ENCODE results near the gene MAST4. TPM values are rescaled to one million over a fixed set of nuclear protein-coding genes. Genes with fewer than 3 reads are reported as not detected.

Gene MAST4
- total and polyA plus RNA-seq, 2 of the 4 experiments (the other 2 are of a cell fraction): 4.8 to 6.8 TPM

- no peak overlapping the region for H3K4me3 ChIP-seq (ENCODE audit: insufficient read depth, low read depth, low read length)
- WGBS, 2 experiments (ENCODE audit: extremely low coverage in 2 of 2, insufficient read length in 1 of 2): no CpG with 5 or more reads among the region's 2 CpGs
These were observed 557.1 kb downstream of the MAST4 start for GRCh38 chr5:67153292-67153691.

More at GRCh38 chr5:67153292-67153691, 557.1 kb downstream of the MAST4 start:
- no peak overlapping the region for H3K14ac ChIP-seq (replicated peaks; ENCODE audit: low read depth, low read length)
- H3K79me1 ChIP-seq (ENCODE audit: low read depth in 1 of 2, low read length in 2 of 2): no peaks in the 10 kb centered on the region; a peak in 1 of 4 replicates
- no peak overlapping the region for H4K91ac ChIP-seq (ENCODE audit: insufficient read depth, low read depth, low read length)
- H3K9ac ChIP-seq (ENCODE audit: low read depth, low read length): no peak overlapping the region
- no peak overlapping the region for H2AFZ ChIP-seq (replicated peaks; ENCODE audit: low read length, poor library complexity)
- H3K4me1 ChIP-seq (ENCODE audit: control insufficient read depth, insufficient read depth, low read length): no peaks in the 10 kb centered on the region
- no peaks in the 10 kb centered on the region for H3K9me3 ChIP-seq (ENCODE audit: control insufficient read depth, insufficient read depth, low read length)
- H3K36me3 ChIP-seq (ENCODE audit: control insufficient read depth, insufficient read depth, low read length): peaks cover 11% of the 10 kb centered on the region
- H4K20me1 ChIP-seq (ENCODE audit: insufficient read depth, low read length): no peaks in the 10 kb centered on the region
- TF ChIP-seq CEBPB (IDR thresholded peaks at IDR 0.05; ENCODE audit: low read depth, low read length) (no peak), MAZ (IDR thresholded peaks at IDR 0.05; ENCODE audit: borderline replicate concordance, low read depth, low read length) (no peak), MAFK (IDR thresholded peaks at IDR 0.05; ENCODE audit: low read depth, low read length) (no peak), RCOR1 (IDR thresholded peaks at IDR 0.05; ENCODE audit: insufficient replicate concordance, low read length) (no peak), CHD1 (IDR thresholded peaks at IDR 0.05; ENCODE audit: low read depth, low read length) (no peak), CTCF (conservative IDR thresholded peaks at IDR 0.05; ENCODE audit: low read depth, low read length) (no peak), SMC3 (IDR thresholded peaks at IDR 0.05; ENCODE audit: low read depth, low read length) (no peak), MXI1 (IDR thresholded peaks at IDR 0.05; ENCODE audit: borderline replicate concordance, low read depth, low read length) (no peak)
- H3K23ac ChIP-seq (ENCODE audit: low read depth, low read length): no peak overlapping the region
- no peak for ATAC-seq (ENCODE audit: low read depth)
- no peak overlapping the region for H2BK5ac ChIP-seq (ENCODE audit: low read depth, low read length, poor library complexity, severe bottlenecking)
- in situ Hi-C loops (cut with MboI; ENCODE audit: low sequenced_read_pairs): loop anchor here (5.0 kb wide), 1 partner anchor 341 kb away; no protein-coding TSS in a partner anchor
- no peak overlapping the region for H3K4me2 ChIP-seq (ENCODE audit: low read depth, low read length)
- H2BK15ac ChIP-seq (ENCODE audit: low read depth, low read length): no peak overlapping the region
- dilution Hi-C loops (cut with HindIII; ENCODE audit: low sequenced_read_pairs, unreplicated experiment): no loop called here
- no peaks in the 10 kb centered on the region for H3K27me3 ChIP-seq (ENCODE audit: control insufficient read depth, insufficient read depth, low read length)
- H4K5ac ChIP-seq (ENCODE audit: low read depth, low read length): no peak overlapping the region
- H2BK120ac ChIP-seq (ENCODE audit: low read depth, low read length): no peak overlapping the region
- H3K4ac ChIP-seq (ENCODE audit: low read depth, low read length): no peak overlapping the region
- no peak overlapping the region for H2BK20ac ChIP-seq (ENCODE audit: low read depth, low read length)
- BruUV-seq (replicated peaks): no TSS peak
- H3K9me1 ChIP-seq (ENCODE audit: insufficient read depth, low read length): no peaks in the 10 kb centered on the region
- no peak for DNase-seq
- no peak overlapping the region for H2AK5ac ChIP-seq (ENCODE audit: low read depth, low read length)
- H2AK9ac ChIP-seq (replicated peaks; ENCODE audit: low read depth, low read length, poor library complexity): no peak overlapping the region
- POLR2A ChIA-PET (ENCODE audit: unreplicated experiment): no interaction called here
- no peak overlapping the region for H3K18ac ChIP-seq (ENCODE audit: low read depth, low read length)
- no peak overlapping the region for H3K56ac ChIP-seq (ENCODE audit: extremely low read depth, insufficient read depth, low read length)
- H4K8ac ChIP-seq (ENCODE audit: low read depth in 2 of 2, low read length in 2 of 2): no peak overlapping the region
- CTCF ChIA-PET: no interaction called here
- no peak overlapping the region for H3K27ac ChIP-seq (ENCODE audit: insufficient read depth, low read length)
- intact Hi-C loops (cut with micrococcal nuclease): loop anchor here (5.0 kb wide), 2 partner anchors 151 to 846 kb away; no protein-coding TSS in a partner anchor

Measured in IMR-90 (cell line).